ENCODE data around the gene CLCNKA.

Gene CLCNKA

DNA sequence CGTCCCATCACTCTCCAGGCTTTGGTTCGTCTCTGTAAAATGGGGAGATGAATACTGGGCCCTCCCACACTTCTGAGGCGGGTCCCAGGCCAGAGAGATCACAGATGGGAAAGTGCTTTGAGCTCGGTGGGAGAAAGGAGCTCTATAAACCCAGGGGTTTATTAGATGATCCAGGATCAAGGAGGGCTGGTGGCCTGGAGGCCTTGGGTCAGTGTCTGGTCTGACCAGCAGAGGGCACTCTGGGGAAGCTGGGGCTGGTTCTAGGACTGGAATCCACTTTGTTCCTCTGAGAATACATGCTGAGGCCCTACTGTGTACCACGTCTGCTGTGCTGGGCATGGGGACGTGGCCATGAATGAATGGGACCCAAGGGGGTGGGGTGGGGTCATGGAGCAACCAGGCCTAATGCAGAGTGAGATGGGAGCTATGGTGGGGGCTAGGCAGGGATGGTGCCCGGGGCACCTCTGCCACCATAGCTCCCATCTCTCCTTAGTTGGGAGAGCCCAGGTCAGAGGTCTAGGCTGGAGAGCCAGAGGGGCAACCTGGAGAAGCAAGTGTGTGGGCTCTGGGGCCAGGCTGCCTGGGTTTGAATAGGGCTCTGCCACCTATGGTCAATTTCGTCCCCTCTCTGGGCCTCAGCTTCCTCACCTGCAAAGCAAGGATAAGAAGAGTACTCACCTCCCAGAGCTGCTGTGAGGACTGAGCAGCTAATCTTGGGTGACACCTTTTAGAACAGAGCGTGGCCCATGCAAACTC, 60.6 kb downstream of the CLCNKA start:
- DNase-seq: peak; percentile 15 to 70

GRCh38 chr1:16083486-16083885, 61.6 kb downstream of the CLCNKA start:
- no peak for DNase-seq
